Measurements from ENCODE around the gene DPY19L2. TPM values are rescaled to one million over a fixed set of nuclear protein-coding genes. Genes with fewer than 3 reads are reported as not detected.
"Not testable (repeated sequence)": the region's sequence is repeated elsewhere in the genome, so short reads cannot be mapped to it uniquely, and the experiment has no call there.

Gene DPY19L2
- total RNA-seq, 2 donors from 2014 or later = 13.5 to 21.0 TPM

GRCh38 chr12:63604985-63605384 is 63.3 kb downstream of the DPY19L2 start:
- H3K27ac ChIP-seq; H3K27me3 ChIP-seq (replicated peaks; ENCODE audit: insufficient read depth); DNase-seq (ENCODE audit: low spot score); H3K4me1 ChIP-seq (ENCODE audit: control insufficient read depth in 1 of 2, low read depth in 2 of 2); H3K4me3 ChIP-seq; ATAC-seq (ENCODE audit: insufficient number of reproducible peaks, low FRiP score, low read depth); H3K36me3 ChIP-seq; H3K9me3 ChIP-seq: not testable (repeated sequence)

DNA sequence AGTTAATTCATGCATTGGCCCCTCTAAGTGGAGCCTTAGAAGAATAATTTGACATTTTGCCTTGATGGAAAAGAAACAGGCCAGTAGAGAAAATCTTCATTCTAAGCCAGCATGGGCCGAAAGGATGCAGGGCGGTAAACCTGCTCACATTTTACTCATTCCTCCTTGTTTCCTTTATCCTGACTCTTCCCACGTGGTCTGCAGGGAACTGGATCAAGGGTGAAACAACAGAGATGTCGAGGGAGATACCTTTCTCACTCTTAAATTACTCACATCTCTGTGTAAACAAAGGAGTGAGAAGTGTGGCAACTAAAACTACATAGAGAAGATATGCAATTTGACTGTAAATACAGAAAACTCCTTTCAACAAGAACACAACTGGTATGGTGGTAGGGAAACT is 73.5 kb downstream of the DPY19L2 start:
- not testable (repeated sequence) for H3K27me3 ChIP-seq (replicated peaks; ENCODE audit: insufficient read depth); H3K9me3 ChIP-seq; DNase-seq (ENCODE audit: low spot score); H3K4me3 ChIP-seq; H3K4me1 ChIP-seq (ENCODE audit: control insufficient read depth in 1 of 2, low read depth in 2 of 2); H3K36me3 ChIP-seq; ATAC-seq (ENCODE audit: insufficient number of reproducible peaks, low FRiP score, low read depth); H3K27ac ChIP-seq

DNA sequence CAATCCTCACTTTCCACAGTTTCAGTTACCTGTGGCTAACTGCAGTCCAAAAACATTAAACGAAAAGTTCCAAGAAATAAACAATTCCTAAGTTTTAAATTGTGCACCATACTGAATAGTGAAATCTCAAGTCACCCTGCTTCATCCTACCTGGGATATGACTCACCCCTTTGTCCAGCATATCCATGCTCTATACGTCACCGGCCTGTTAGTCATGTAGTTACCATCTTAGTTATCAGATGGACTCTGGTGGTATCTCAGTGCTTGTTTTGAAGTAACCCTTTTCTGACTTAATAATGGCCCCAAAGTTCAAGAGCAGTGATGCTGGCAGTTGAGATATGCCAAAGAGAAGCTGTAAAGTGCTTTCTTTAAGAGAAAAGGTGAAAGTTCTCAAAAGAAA is 83.9 kb downstream of the DPY19L2 start:
- ATAC-seq (ENCODE audit: insufficient number of reproducible peaks, low FRiP score, low read depth); H3K4me3 ChIP-seq; H3K9me3 ChIP-seq; H3K36me3 ChIP-seq; H3K27ac ChIP-seq; DNase-seq (ENCODE audit: low spot score); H3K4me1 ChIP-seq (ENCODE audit: control insufficient read depth in 1 of 2, low read depth in 2 of 2); H3K27me3 ChIP-seq (replicated peaks; ENCODE audit: insufficient read depth): not testable (repeated sequence)

DNA sequence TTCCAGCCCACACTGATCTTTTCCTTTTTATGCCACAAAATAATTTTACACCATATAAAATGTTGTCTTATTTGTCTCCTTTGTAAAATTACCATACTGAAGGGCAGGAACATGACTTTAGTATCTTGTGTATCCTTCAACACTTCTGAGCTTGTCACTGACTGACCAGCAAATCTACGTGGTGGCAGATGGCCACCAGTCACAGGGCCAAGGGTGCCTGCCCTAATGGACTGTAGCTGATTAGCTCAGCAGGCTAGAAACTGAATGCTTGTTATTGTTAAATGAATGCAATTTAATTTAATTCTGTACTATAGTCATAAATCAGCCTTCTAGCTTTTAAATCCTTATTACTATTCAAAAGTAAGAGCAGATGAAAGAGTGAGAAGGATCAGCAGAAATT is 85.0 kb downstream of the DPY19L2 start:
- not testable (repeated sequence) for DNase-seq (ENCODE audit: low spot score); H3K4me1 ChIP-seq (ENCODE audit: control insufficient read depth in 1 of 2, low read depth in 2 of 2); H3K9me3 ChIP-seq; ATAC-seq (ENCODE audit: insufficient number of reproducible peaks, low FRiP score, low read depth); H3K36me3 ChIP-seq; H3K4me3 ChIP-seq; H3K27ac ChIP-seq; H3K27me3 ChIP-seq (replicated peaks; ENCODE audit: insufficient read depth)

DNA sequence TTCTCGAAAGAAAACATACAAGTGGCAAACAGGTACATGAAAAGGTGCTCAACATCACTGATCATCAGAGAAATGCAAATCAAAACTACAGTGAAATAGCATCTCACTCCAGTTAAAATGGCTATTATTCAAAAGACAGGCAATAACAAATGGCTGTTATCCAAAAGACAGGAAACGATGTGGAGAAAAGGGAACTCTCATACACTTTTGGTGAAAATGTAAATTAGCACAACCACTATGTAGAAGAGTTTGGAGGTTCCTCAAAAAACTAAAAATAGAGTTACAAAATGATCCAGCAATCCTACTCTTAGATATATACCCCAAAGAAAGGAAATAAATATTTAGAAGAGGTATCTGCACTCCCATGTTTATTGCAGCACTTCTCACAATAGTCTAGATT is 90.7 kb downstream of the DPY19L2 start:
- DNase-seq (ENCODE audit: low spot score); H3K27me3 ChIP-seq (replicated peaks; ENCODE audit: insufficient read depth); ATAC-seq (ENCODE audit: insufficient number of reproducible peaks, low FRiP score, low read depth); H3K9me3 ChIP-seq; H3K4me3 ChIP-seq; H3K27ac ChIP-seq; H3K36me3 ChIP-seq; H3K4me1 ChIP-seq (ENCODE audit: control insufficient read depth in 1 of 2, low read depth in 2 of 2): not testable (repeated sequence)

GRCh38 chr12:63572038-63572437 is 96.3 kb downstream of the DPY19L2 start:
- H3K4me3 ChIP-seq; H3K27me3 ChIP-seq (replicated peaks; ENCODE audit: insufficient read depth); H3K27ac ChIP-seq; H3K9me3 ChIP-seq; H3K36me3 ChIP-seq; DNase-seq (ENCODE audit: low spot score); ATAC-seq (ENCODE audit: insufficient number of reproducible peaks, low FRiP score, low read depth); H3K4me1 ChIP-seq (ENCODE audit: control insufficient read depth in 1 of 2, low read depth in 2 of 2): not testable (repeated sequence)

- not testable (repeated sequence) for H3K36me3 ChIP-seq; DNase-seq (ENCODE audit: low spot score); H3K4me1 ChIP-seq (ENCODE audit: control insufficient read depth in 1 of 2, low read depth in 2 of 2); H3K27me3 ChIP-seq (replicated peaks; ENCODE audit: insufficient read depth); H3K9me3 ChIP-seq; H3K27ac ChIP-seq; H3K4me3 ChIP-seq; ATAC-seq (ENCODE audit: insufficient number of reproducible peaks, low FRiP score, low read depth)
Measured at GRCh38 chr12:63558445-63558844, 109.8 kb downstream of the DPY19L2 start.

DNA sequence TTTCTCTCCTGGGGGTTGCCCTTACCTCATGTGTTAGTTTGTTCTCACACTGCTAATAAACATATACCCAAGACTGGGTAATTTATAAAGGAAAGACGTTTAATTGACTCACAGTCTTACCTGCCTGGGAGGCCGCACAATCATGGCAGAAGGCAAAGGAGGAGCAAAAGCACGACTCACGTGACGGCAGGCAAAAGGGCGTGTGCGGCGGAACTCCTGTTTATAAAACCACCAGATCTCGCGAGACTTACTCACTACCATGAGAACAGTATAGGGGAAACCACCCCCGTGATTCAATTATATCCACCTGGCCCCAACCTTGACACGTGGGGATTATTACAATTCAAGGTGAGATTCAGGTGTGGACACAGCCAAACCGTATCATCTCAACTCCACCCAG is 116.9 kb downstream of the DPY19L2 start:
- H3K4me3 ChIP-seq; H3K4me1 ChIP-seq (ENCODE audit: control insufficient read depth in 1 of 2, low read depth in 2 of 2); ATAC-seq (ENCODE audit: insufficient number of reproducible peaks, low FRiP score, low read depth); H3K36me3 ChIP-seq; H3K27ac ChIP-seq; H3K27me3 ChIP-seq (replicated peaks; ENCODE audit: insufficient read depth); H3K9me3 ChIP-seq; DNase-seq (ENCODE audit: low spot score): not testable (repeated sequence)

DNA sequence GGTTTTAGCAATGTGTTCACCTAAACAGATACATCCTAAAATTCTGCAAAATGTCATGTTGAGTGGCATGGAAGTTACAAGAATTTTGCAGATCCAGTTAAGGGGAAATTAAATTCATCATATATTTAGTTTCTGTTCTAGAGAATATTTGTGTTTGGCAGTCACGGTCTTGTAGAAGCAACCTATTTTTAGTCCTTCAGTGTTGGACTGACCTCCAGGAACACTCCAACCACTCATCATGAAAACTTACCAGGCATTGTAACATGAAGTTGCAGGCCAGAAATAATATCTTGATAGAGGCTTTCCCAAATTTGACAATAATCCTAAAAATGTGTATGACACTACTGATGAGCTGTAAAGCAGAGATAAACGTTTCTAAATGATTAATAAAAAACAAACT is 119.3 kb downstream of the DPY19L2 start:
- H3K36me3 ChIP-seq; H3K27me3 ChIP-seq (replicated peaks; ENCODE audit: insufficient read depth); H3K9me3 ChIP-seq; DNase-seq (ENCODE audit: low spot score); H3K4me3 ChIP-seq; ATAC-seq (ENCODE audit: insufficient number of reproducible peaks, low FRiP score, low read depth); H3K27ac ChIP-seq; H3K4me1 ChIP-seq (ENCODE audit: control insufficient read depth in 1 of 2, low read depth in 2 of 2): not testable (repeated sequence)

GRCh38 chr12:63545298-63545916 is 122.9 kb downstream of the DPY19L2 start:
- not testable (repeated sequence) for H3K4me1 ChIP-seq (ENCODE audit: control insufficient read depth in 1 of 2, low read depth in 2 of 2); H3K36me3 ChIP-seq; DNase-seq (ENCODE audit: low spot score); H3K4me3 ChIP-seq; H3K9me3 ChIP-seq; ATAC-seq (ENCODE audit: insufficient number of reproducible peaks, low FRiP score, low read depth); H3K27ac ChIP-seq; H3K27me3 ChIP-seq (replicated peaks; ENCODE audit: insufficient read depth)

DNA sequence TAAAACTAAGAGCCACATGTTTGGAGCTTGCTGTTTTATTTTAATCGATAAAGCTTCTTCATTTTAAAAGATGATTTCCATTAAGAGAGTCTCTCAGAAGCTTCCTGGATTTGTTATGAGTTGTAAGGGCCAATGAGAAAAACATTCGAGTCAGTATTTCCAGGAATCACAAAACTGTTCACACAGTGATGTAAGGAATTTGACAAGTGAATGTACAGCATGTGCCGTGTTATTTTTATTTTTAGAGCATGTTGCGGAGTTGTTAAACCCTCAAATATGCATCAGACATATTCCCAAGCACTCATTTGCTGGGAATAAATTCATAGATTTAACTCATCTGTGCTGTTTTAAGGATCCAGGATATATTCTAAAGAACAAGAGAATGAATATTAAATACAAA is 129.6 kb downstream of the DPY19L2 start:
- not testable (repeated sequence) for H3K4me1 ChIP-seq (ENCODE audit: control insufficient read depth in 1 of 2, low read depth in 2 of 2)

DNA sequence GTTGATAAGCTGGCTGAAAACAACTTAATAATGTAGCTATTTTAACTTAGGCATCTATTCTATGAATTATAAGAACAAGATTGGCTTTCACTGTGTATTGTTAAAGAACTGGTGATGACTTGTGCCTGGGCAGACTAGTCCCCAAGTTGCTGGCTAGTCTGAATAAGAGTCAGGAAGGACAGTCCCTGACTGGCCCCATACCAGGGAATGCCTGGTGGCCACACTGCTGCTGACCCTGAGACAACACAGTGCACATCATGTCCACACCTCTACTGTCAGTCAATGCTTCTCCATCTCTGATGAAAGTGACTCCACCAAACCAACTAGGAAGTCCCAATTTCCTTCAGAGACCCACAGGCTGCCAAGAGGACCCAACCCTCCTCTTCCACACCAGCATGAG is 130.5 kb downstream of the DPY19L2 start:
- ATAC-seq (ENCODE audit: insufficient number of reproducible peaks, low FRiP score, low read depth) = not testable (repeated sequence)

More for the DNA sequence above, 129.6 kb downstream of the DPY19L2 start:
- H3K4me3 ChIP-seq; ATAC-seq (ENCODE audit: insufficient number of reproducible peaks, low FRiP score, low read depth); H3K36me3 ChIP-seq; H3K27me3 ChIP-seq (replicated peaks; ENCODE audit: insufficient read depth); H3K9me3 ChIP-seq; DNase-seq (ENCODE audit: low spot score): not testable (repeated sequence)
- peak overlapping the region; percentile 35 to 43 for H3K27ac ChIP-seq

DNA sequence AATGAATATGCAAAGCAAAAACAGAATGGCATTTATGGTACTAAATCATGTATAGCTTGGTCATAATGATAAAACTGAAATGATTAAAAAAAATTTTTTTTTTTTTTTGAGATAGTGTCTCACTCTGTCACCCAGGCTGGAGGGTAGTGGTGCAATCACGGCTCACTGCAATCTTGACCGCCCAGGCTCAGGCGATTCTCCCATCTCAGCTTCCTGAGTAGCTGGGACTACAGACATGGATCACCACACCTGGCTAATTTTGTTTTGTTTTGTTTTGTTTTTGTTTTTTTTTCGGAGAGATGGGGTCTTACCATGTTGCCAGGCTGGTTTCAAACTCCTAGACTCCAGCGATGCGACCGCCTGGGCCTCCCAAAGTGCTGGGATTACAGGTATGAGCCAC is 138.7 kb downstream of the DPY19L2 start:
- H3K36me3 ChIP-seq; H3K27ac ChIP-seq; H3K9me3 ChIP-seq; ATAC-seq (ENCODE audit: insufficient number of reproducible peaks, low FRiP score, low read depth); H3K4me3 ChIP-seq; H3K27me3 ChIP-seq (replicated peaks; ENCODE audit: insufficient read depth); DNase-seq (ENCODE audit: low spot score); H3K4me1 ChIP-seq (ENCODE audit: control insufficient read depth in 1 of 2, low read depth in 2 of 2): not testable (repeated sequence)

More for the DNA sequence above, 130.5 kb downstream of the DPY19L2 start:
- not testable (repeated sequence) for H3K4me1 ChIP-seq (ENCODE audit: control insufficient read depth in 1 of 2, low read depth in 2 of 2); H3K36me3 ChIP-seq; DNase-seq (ENCODE audit: low spot score); H3K27me3 ChIP-seq (replicated peaks; ENCODE audit: insufficient read depth); H3K4me3 ChIP-seq; H3K9me3 ChIP-seq
- H3K27ac ChIP-seq = peak overlapping the region in 1 of 2 donors; percentile 35

All from thoracic aorta (tissue), 2 donors.